K562 (cell line): ENCODE measurements around the gene KCTD19. TPM values are rescaled to one million over a fixed set of nuclear protein-coding genes. Genes with fewer than 3 reads are reported as not detected.

Experiments used
- ELF4 ChIP-seq: fragments of 450-650 bp; formaldehyde crosslinking; IDR thresholded peaks from 2 replicates; pipeline ENCODE4 v1.4.0; 2022; ENCODE audit warnings: missing genetic modification characterization
- GATA2 ChIP-seq: sonication (generic); formaldehyde crosslinking; IDR thresholded peaks from 2 replicates; pipeline ENCODE4 v1.4.0; 2020; ENCODE audit warnings: mild to moderate bottlenecking, missing genetic modification reagents
- KAT7 ChIP-seq: sonication (generic); formaldehyde crosslinking; IDR thresholded peaks from 2 replicates; pipeline ENCODE4 v1.8.0; 2022; ENCODE audit warnings: missing genetic modification reagents, mild to moderate bottlenecking, borderline replicate concordance
- NONO ChIP-seq, 2 experiments: fragments of 200-400 bp in 1 of 2; fragments of 450-650 bp in 1 of 2; formaldehyde crosslinking in 1 of 2; IDR thresholded peaks; 2 replicates each; pipeline ENCODE4 v1.6.1; 2017; ENCODE audit warnings: low read depth in 2 of 2, mild to moderate bottlenecking in 2 of 2, moderate library complexity in 2 of 2, low read length in 1 of 2
- SIN3A ChIP-seq, 2 experiments: fragments of 150-350 bp in 1 of 2; IDR thresholded peaks; 2 replicates each; pipeline ENCODE4 v1.6.1; 2011 to 2016; ENCODE audit warnings: borderline replicate concordance in 2 of 2, low read depth in 2 of 2, low read length in 2 of 2, mild to moderate bottlenecking in 2 of 2, moderate library complexity in 2 of 2; ENCODE audit not compliant: control insufficient read depth in 1 of 2
- ZNF184 ChIP-seq: sonication (generic); formaldehyde crosslinking; IDR thresholded peaks from 2 replicates; pipeline ENCODE4 v1.5.0; 2020; ENCODE audit warnings: missing genetic modification reagents
- ZNF23 ChIP-seq: fragments of 250-450 bp; sonication (Bioruptor Pico); IDR thresholded peaks from 2 replicates; pipeline ENCODE4 v1.4.0; 2020; ENCODE audit warnings: mild to moderate bottlenecking
- ZNF717 ChIP-seq: fragments of 250-450 bp; sonication (Bioruptor Pico); IDR thresholded peaks from 2 replicates; pipeline ENCODE4 v1.5.0; 2021
- ZNF75A ChIP-seq: fragments of 450-650 bp; formaldehyde crosslinking; IDR thresholded peaks from 2 replicates; pipeline ENCODE4 v1.4.0; 2020; ENCODE audit warnings: mild to moderate bottlenecking
- polyA plus RNA-seq, 8 experiments: library from polyadenylated mRNA; depleted of rRNA in 4 of 8; stranded (reverse) in 5 of 8; unstranded in 3 of 8; fragments of >200 nt; fragmentation: Nextera tagmentation in 2 of 8; fragmentation: Illumina TruSeq in 1 of 8; extraction: Ambion mirVana in 2 of 8; extraction: Trizol in 1 of 8; gene quantifications; 2 replicates each; pipeline versions ENCODE4 v1.2.1 to v1.2.3, GENCODE V29; 2011 to 2014; ENCODE audit warnings: inconsistent platforms in 1 of 8, missing spikeins in 1 of 8
- total RNA-seq, 7 experiments: library from RNA; depleted of rRNA in 6 of 7; stranded (reverse); fragments of >200 nt in 6 of 7; fragmentation: Illumina TruSeq in 2 of 7; extraction: Trizol in 2 of 7; gene quantifications; 2 replicates each; pipeline versions ENCODE4 v1.2.1 to v1.2.3, GENCODE V29; 2011 to 2021; ENCODE audit warnings: low replicate concordance in 1 of 7
- TF ChIP-seq, protein P1 (sequence below): sonication (generic); formaldehyde crosslinking; IDR thresholded peaks from 2 replicates; pipeline ENCODE4 v1.8.0; 2022; ENCODE audit warnings: missing genetic modification reagents, mild to moderate bottlenecking, moderate library complexity, borderline replicate concordance
- TF ChIP-seq, protein P2 (sequence below): sonication (generic); formaldehyde crosslinking; IDR thresholded peaks from 2 replicates; pipeline ENCODE4 v1.9.0; 2022; ENCODE audit warnings: mild to moderate bottlenecking, missing genetic modification reagents
- TF ChIP-seq, protein P3 (sequence below), 2 experiments: IDR thresholded peaks in 1 of 2; conservative IDR thresholded peaks in 1 of 2; 2 replicates each; pipeline ENCODE4 v1.6.1; 2016; ENCODE audit warnings: low read depth in 2 of 2, mild to moderate bottlenecking in 1 of 2, missing compliant biosample characterization in 1 of 2, missing genetic modification characterization in 1 of 2, moderate library complexity in 1 of 2
- TF ChIP-seq, protein P4 (sequence below), 2 experiments: fragments of 450-650 bp; formaldehyde crosslinking in 1 of 2; IDR thresholded peaks; 2 replicates each; pipeline versions ENCODE4 v1.4.0 to v1.6.1; 2014 to 2020; ENCODE audit warnings: mild to moderate bottlenecking in 2 of 2, borderline replicate concordance in 1 of 2, low read depth in 1 of 2

KCTD19 gene
- total and polyA plus RNA-seq, 9 of the 15 experiments (the other 6 are each of a cell fraction or from before 2014, with no cell fraction given) = 0.03 to 0.91 (median 0.22) TPM; not detected in 2

DNA sequence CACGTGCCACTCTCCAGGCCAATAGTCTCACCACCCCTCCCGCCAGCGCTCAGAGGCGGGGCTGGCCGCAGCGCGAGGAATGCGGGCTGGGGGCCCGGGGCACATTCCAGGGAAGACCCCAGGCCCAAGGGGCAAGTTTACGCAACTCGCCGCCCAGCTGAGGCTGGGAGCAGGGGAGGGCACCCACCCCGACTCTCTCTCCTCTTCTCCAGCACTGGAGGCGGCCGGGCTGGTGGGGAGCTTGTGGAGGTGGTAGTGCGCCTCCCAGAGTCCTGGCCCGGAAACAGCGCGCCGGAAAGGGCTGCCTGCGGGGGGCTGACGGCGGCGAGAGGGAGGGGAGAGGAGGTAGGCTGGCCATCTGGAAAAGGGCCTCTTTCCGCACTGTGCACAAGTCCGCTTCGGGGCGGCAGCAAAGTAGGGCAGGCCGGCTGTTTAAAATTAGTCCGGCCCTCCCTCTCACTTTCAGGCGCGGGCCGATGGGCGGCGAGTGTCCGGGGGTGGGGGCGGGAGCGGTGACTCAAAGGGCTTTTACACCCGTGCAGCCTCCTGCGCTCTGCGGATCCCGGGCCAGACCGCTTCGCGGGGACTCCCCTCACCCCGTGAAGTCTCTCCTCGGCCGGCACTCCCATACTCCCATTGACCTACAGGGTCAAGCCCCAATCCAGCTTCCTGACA is 80.3 kb downstream of the KCTD19 start (continued):
- TF ChIP-seq SIN3A (IDR thresholded peaks at IDR 0.05; ENCODE audit: borderline replicate concordance in 2 of 2, control insufficient read depth in 1 of 2, low read depth in 2 of 2, low read length in 2 of 2) = peak in 1 of 2 experiments; percentile 52; a peak in 1 of 4 replicates
- no peak for TF ChIP-seq ZNF75A (CRISPR knock-in tag)
- TF ChIP-seq ZNF23 (CRISPR knock-in tag) = no peak
- no peak for TF ChIP-seq NONO (IDR thresholded peaks at IDR 0.05; ENCODE audit: low read depth in 2 of 2, low read length in 1 of 2)
- TF ChIP-seq, protein P1, sequence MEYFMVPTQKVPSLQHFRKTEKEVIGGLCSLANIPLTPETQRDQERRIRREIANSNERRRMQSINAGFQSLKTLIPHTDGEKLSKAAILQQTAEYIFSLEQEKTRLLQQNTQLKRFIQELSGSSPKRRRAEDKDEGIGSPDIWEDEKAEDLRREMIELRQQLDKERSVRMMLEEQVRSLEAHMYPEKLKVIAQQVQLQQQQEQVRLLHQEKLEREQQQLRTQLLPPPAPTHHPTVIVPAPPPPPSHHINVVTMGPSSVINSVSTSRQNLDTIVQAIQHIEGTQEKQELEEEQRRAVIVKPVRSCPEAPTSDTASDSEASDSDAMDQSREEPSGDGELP = peak; percentile 88
- TF ChIP-seq ZNF184 (CRISPR knock-in tag) = no peak
- TF ChIP-seq, protein P2, sequence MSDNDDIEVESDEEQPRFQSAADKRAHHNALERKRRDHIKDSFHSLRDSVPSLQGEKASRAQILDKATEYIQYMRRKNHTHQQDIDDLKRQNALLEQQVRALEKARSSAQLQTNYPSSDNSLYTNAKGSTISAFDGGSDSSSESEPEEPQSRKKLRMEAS = peak; percentile 88
- TF ChIP-seq, protein P3, sequence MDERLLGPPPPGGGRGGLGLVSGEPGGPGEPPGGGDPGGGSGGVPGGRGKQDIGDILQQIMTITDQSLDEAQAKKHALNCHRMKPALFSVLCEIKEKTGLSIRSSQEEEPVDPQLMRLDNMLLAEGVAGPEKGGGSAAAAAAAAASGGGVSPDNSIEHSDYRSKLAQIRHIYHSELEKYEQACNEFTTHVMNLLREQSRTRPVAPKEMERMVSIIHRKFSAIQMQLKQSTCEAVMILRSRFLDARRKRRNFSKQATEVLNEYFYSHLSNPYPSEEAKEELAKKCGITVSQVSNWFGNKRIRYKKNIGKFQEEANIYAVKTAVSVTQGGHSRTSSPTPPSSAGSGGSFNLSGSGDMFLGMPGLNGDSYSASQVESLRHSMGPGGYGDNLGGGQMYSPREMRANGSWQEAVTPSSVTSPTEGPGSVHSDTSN (CRISPR knock-in tag; IDR thresholded peaks at IDR 0.05; ENCODE audit: low read depth) = no peak
- TF ChIP-seq, protein P3 (tag; conservative IDR thresholded peaks at IDR 0.05; ENCODE audit: low read depth) = no peak
- no peak for TF ChIP-seq ELF4
- TF ChIP-seq, protein P4, sequence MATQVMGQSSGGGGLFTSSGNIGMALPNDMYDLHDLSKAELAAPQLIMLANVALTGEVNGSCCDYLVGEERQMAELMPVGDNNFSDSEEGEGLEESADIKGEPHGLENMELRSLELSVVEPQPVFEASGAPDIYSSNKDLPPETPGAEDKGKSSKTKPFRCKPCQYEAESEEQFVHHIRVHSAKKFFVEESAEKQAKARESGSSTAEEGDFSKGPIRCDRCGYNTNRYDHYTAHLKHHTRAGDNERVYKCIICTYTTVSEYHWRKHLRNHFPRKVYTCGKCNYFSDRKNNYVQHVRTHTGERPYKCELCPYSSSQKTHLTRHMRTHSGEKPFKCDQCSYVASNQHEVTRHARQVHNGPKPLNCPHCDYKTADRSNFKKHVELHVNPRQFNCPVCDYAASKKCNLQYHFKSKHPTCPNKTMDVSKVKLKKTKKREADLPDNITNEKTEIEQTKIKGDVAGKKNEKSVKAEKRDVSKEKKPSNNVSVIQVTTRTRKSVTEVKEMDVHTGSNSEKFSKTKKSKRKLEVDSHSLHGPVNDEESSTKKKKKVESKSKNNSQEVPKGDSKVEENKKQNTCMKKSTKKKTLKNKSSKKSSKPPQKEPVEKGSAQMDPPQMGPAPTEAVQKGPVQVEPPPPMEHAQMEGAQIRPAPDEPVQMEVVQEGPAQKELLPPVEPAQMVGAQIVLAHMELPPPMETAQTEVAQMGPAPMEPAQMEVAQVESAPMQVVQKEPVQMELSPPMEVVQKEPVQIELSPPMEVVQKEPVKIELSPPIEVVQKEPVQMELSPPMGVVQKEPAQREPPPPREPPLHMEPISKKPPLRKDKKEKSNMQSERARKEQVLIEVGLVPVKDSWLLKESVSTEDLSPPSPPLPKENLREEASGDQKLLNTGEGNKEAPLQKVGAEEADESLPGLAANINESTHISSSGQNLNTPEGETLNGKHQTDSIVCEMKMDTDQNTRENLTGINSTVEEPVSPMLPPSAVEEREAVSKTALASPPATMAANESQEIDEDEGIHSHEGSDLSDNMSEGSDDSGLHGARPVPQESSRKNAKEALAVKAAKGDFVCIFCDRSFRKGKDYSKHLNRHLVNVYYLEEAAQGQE (IDR thresholded peaks at IDR 0.05; ENCODE audit: borderline replicate concordance) = peak; percentile 50
- TF ChIP-seq, protein P4 (CRISPR knock-in tag; IDR thresholded peaks at IDR 0.05; ENCODE audit: low read depth) = 0 out of 2 replicates have a peak, but pooled peaks have one; percentile 49
- TF ChIP-seq ZNF717 (CRISPR knock-in tag) = no peak
- no peak for TF ChIP-seq GATA2 (CRISPR knock-in tag)
- peak; percentile 58; the same call in 1 of the 2 replicates for TF ChIP-seq KAT7 (CRISPR knock-in tag)
